Measurements from ENCODE around the gene FRS3. TPM values are rescaled to one million over a fixed set of nuclear protein-coding genes. Genes with fewer than 3 reads are reported as not detected.
A peak's percentile ranks its signal among the peaks of the same experiment; 100 is the strongest.

The FRS3 gene
- total and polyA plus RNA-seq, 4 donors = 3.7 to 11.2 (median 6.9) TPM

- Histone ChIP-seq H3K9ac (ENCODE audit: insufficient read depth in 1 of 2, low read length in 2 of 2) (no peak overlapping the region), H3K9me3 (ENCODE audit: control insufficient read depth in 4 of 4, insufficient read depth in 3 of 4, low read length in 3 of 4) (no peaks in the 10 kb centered on the region), H3K4me1 (ENCODE audit: control insufficient read depth in 5 of 5, insufficient read depth in 5 of 5, low read length in 5 of 5) (no peaks in the 10 kb centered on the region), H3K36me3 (ENCODE audit: control insufficient read depth in 4 of 4, insufficient read depth in 4 of 4, low read length in 4 of 4) (no peaks in the 10 kb centered on the region), H3K27me3 (ENCODE audit: control insufficient read depth in 3 of 3, insufficient read depth in 3 of 3, low read length in 2 of 3) (no peaks in the 10 kb centered on the region), H3K4me3 (no peak overlapping the region), H3K27ac (ENCODE audit: low read depth in 1 of 2, low read length in 1 of 2) (peak overlapping the region in 1 of 2 donors; percentile 42)
- TF ChIP-seq, protein P1, sequence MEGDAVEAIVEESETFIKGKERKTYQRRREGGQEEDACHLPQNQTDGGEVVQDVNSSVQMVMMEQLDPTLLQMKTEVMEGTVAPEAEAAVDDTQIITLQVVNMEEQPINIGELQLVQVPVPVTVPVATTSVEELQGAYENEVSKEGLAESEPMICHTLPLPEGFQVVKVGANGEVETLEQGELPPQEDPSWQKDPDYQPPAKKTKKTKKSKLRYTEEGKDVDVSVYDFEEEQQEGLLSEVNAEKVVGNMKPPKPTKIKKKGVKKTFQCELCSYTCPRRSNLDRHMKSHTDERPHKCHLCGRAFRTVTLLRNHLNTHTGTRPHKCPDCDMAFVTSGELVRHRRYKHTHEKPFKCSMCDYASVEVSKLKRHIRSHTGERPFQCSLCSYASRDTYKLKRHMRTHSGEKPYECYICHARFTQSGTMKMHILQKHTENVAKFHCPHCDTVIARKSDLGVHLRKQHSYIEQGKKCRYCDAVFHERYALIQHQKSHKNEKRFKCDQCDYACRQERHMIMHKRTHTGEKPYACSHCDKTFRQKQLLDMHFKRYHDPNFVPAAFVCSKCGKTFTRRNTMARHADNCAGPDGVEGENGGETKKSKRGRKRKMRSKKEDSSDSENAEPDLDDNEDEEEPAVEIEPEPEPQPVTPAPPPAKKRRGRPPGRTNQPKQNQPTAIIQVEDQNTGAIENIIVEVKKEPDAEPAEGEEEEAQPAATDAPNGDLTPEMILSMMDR (IDR thresholded peaks at IDR 0.05; ENCODE audit: control extremely low read depth, extremely low read depth) = no peak
- peak; percentile 81 for ATAC-seq (ENCODE audit: insufficient read depth, low FRiP score)
- no peak for DNase-seq
- WGBS, 2 donors = 79 to 81% methylated on average over 13 of the region's 13 CpGs
These were observed 45.2 kb upstream of the FRS3 start for GRCh38 chr6:41824571-41825569.

- ATAC-seq (ENCODE audit: insufficient read depth, low FRiP score) (no peak), DNase-seq (no peak)
- Histone ChIP-seq H3K36me3 (ENCODE audit: control insufficient read depth in 4 of 4, insufficient read depth in 4 of 4, low read length in 4 of 4) (no peaks in the 10 kb centered on the region), H3K9me3 (ENCODE audit: control insufficient read depth in 4 of 4, insufficient read depth in 3 of 4, low read length in 3 of 4) (no peaks in the 10 kb centered on the region), H3K9ac (ENCODE audit: insufficient read depth in 1 of 2, low read length in 2 of 2) (no peak overlapping the region), H3K4me3 (no peak overlapping the region), H3K27ac (ENCODE audit: low read depth in 1 of 2, low read length in 1 of 2) (no peak overlapping the region), H3K4me1 (ENCODE audit: control insufficient read depth in 5 of 5, insufficient read depth in 5 of 5, low read length in 5 of 5) (no peaks in the 10 kb centered on the region), H3K27me3 (ENCODE audit: control insufficient read depth in 3 of 3, insufficient read depth in 3 of 3, low read length in 2 of 3) (no peaks in the 10 kb centered on the region)
- TF ChIP-seq, protein P1 (IDR thresholded peaks at IDR 0.05; ENCODE audit: control extremely low read depth, extremely low read depth) = no peak
- WGBS, 2 donors = 94 to 100% methylated on average over 1 of the region's 1 CpG
These were observed 43.5 kb upstream of the FRS3 start for GRCh38 chr6:41823178-41823577.

DNA sequence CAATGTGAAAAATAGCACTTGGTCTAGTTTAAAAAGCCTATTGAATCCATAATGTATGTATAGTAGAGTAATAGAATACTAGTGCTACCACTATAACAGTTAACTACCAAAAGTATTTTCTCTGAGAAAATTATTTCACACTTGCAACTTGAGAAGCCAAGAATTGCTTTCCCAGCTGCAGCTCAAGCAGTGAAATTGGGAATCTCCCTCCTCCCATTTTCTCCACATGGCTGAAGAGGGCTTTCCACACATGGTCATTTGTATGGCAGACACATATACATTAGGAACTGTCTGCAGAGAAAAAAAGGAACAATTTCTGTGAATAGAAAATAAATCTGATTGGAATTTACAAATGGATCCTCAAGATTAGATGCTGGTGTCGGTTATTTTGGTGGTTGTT is 42.3 kb upstream of the FRS3 start:
- H3K4me3 ChIP-seq = no peak overlapping the region
- no peak for ATAC-seq (ENCODE audit: insufficient read depth, low FRiP score)
- DNase-seq = no peak
- TF ChIP-seq, protein P1 (IDR thresholded peaks at IDR 0.05; ENCODE audit: control extremely low read depth, extremely low read depth) = no peak
- H3K9ac ChIP-seq (ENCODE audit: insufficient read depth in 1 of 2, low read length in 2 of 2) = no peak overlapping the region
- no peaks in the 10 kb centered on the region for H3K4me1 ChIP-seq (ENCODE audit: control insufficient read depth in 5 of 5, insufficient read depth in 5 of 5, low read length in 5 of 5)
- no peaks in the 10 kb centered on the region for H3K27me3 ChIP-seq (ENCODE audit: control insufficient read depth in 3 of 3, insufficient read depth in 3 of 3, low read length in 2 of 3)
- no peaks in the 10 kb centered on the region for H3K9me3 ChIP-seq (ENCODE audit: control insufficient read depth in 4 of 4, insufficient read depth in 3 of 4, low read length in 3 of 4)
- 98 to 100% methylated on average over 1 of the region's 1 CpG for WGBS, 2 donors
- no peaks in the 10 kb centered on the region for H3K36me3 ChIP-seq (ENCODE audit: control insufficient read depth in 4 of 4, insufficient read depth in 4 of 4, low read length in 4 of 4)
- H3K27ac ChIP-seq (ENCODE audit: low read depth in 1 of 2, low read length in 1 of 2) = no peak overlapping the region

All from lung (tissue), 12 donors.